GM12874 (cell line): ENCODE results near the gene IFRD2.

Source experiments
- TF ChIP-seq, protein P1 (sequence below): IDR thresholded peaks from 2 replicates; pipeline ENCODE4 v1.5.1; 2011; ENCODE audit warnings: low read depth, mild to moderate bottlenecking, control low read depth, low read length, moderate library complexity; ENCODE audit not compliant: insufficient read depth

IFRD2 gene

DNA sequence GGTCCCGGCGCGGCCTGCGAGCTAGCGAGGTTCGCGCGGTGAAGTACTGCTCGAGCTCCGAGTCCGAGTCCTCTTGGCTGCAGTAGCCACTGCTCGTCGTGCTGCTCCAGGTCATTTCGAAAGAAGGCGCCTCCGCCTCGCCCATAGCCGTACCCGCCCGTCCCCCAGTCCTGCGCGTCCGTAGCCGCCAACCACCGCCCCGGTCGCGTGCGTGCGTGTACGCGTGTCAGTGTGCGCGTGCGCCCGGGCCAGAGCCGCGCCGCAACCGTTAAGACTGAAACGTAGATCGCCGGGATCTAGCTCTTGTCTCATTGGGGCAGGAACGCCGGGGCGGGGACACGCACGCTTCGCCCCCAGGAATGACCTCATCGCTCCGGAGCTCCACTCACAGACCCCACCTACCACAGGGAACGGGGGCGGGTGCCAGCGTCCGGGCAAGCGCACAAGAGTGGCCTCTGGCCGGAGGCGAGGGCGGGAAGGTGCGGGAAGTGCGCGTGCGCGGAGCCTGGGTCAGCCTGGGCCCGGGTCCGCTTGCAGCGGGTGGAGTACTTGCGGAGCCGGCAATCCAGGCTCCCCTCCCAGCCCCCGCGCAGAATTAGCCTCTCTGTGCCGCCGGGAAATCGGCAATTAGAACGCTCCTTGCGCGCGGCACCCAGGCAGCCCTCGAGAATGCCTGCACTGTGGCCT lies 45.1 kb upstream of the IFRD2 start:
- TF ChIP-seq, protein P1, sequence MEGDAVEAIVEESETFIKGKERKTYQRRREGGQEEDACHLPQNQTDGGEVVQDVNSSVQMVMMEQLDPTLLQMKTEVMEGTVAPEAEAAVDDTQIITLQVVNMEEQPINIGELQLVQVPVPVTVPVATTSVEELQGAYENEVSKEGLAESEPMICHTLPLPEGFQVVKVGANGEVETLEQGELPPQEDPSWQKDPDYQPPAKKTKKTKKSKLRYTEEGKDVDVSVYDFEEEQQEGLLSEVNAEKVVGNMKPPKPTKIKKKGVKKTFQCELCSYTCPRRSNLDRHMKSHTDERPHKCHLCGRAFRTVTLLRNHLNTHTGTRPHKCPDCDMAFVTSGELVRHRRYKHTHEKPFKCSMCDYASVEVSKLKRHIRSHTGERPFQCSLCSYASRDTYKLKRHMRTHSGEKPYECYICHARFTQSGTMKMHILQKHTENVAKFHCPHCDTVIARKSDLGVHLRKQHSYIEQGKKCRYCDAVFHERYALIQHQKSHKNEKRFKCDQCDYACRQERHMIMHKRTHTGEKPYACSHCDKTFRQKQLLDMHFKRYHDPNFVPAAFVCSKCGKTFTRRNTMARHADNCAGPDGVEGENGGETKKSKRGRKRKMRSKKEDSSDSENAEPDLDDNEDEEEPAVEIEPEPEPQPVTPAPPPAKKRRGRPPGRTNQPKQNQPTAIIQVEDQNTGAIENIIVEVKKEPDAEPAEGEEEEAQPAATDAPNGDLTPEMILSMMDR: no peak

DNA sequence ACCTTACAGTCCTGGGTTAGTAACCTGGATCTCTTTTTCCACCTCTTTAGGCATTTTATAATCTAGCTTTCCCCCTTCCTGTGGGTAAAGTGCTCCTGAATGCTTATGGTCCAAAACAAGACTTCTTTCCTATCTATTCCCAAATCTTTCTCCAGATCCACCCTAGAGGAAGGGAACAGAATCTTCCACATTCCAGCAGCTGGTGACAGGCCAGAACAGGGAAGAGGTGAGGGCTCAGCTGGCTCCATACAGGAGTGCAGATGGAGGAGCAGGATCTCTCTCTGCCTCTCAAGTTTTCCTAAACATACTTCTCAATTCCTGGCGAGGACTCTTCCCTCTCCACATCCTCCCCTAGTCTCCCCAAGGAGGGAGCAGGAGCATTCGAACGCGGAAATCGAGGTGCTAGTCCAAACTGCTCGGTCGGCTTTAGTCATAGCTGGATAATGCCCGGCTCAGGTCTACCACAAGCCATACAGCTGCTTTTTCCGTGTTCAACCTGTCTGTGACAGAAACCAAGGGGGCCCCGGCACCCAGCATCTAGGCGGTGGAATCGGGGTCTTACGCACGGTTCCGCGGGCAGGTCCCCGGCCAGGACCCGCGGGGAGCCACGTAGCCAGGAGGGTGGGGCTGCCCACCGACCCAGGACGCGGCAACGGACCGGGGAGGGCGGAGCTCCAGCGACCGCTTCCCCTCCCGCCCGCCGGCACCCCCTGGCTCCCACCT lies 44.4 kb upstream of the IFRD2 start:
- TF ChIP-seq, protein P1: no peak

DNA sequence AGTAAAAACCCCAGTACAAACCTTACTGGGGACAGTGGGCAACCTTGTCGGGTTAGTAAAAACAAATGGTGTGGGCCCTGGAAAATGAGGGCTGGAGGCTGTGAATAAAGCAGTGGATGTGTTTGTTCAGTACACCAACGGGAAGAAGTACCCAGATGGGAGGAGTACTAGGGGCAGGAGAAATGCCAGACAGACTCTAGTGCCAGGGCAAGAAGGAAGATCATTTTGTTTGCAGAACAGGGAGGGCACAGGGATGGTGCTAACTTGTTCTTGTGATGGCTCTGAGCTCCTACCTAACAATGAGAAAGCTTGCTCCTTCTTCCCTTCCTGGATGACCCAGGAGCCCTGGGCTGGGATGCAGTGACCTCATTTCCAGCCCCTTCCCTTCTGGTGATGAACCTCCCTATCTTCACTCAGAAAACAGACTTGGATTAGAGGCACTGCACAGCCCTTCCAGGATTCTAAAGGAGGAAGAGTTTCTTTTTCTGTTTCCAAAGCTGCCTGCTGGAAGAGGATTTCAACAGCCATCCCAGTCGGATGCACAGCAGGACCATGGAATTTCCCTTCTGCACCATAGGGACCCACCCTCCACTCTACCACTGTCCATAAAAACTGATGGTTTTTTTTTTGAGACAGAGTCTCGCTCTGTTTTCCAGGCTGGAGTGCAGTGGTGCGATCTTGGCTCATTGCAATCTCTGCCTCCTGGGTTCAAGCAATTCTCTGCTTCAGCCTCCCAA lies 42.3 kb upstream of the IFRD2 start:
- TF ChIP-seq, protein P1: no peak

DNA sequence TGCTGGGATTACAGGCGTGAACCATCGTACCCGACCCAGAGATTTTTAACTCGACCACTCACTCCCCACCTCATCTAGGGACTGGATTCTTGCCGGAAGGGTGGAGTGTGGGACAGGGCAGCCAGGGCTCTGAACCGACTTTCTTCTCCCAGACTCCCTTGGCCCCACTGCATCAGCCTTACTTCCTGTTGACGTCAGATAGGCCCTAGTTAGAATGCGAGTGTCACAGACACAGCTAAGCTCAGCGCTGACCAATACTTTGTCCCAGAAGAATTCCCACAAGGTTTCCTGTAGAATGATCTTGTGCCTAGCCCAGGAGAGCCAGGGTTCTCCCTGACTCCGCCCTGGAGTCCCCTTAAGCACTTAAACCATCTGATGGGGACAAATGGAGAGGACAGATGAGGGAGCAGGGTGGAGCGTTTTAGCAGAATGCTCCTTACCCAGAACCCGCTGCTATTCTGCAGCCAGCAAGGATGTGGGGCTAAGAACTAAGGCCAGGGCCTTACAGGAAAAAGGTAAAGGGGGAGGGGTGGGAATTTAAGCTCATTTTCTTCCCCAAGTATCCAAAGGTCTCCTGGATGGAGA lies 41.6 kb upstream of the IFRD2 start:
- TF ChIP-seq, protein P1: no peak

DNA sequence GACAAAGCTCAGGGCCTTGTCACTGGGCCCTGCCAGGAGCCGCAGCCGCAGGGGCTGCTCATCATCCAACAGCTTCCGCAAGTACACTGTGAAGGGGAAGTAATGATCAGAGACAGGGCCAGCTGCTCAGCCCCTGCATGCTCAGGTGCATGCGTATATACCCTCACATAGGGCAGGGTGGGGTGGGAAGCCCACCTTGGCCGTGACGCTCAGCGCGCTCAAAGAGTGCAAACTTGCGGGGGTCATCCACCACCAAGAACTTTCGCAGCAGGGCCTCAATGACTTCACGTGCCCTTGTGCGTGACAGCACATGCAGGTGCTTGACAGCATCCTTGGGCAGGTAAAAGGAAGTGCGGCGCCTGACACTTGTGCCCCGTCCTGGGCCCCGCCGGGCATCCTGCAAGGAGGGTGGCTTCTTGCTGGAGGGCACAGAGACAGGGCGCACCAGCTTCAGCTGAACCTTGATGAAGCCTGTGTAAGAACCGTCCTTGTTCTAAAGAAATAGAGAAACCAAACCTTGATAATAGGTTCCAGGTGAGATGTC lies 39.2 kb upstream of the IFRD2 start:
- TF ChIP-seq, protein P1: no peak

DNA sequence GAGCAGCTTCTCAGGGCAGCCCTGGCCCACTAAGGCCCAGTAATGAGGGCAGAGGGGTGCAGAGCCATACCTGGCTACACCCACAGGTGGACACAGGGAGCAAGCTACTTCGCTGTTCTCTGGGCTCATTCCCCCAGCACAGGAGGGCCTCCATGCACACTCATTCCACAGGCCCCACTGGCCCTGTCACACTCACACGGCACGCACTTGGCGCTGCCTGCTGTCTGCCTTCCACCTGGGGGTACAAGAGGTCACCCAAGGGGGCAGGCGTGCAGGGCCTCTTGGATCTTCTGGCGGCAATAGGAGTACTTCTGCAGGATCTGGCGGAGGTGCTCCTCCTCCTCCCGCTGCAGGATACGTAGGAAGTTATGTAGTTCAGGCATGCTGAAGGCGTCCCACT lies 38.1 kb upstream of the IFRD2 start:
- TF ChIP-seq, protein P1: no peak

DNA sequence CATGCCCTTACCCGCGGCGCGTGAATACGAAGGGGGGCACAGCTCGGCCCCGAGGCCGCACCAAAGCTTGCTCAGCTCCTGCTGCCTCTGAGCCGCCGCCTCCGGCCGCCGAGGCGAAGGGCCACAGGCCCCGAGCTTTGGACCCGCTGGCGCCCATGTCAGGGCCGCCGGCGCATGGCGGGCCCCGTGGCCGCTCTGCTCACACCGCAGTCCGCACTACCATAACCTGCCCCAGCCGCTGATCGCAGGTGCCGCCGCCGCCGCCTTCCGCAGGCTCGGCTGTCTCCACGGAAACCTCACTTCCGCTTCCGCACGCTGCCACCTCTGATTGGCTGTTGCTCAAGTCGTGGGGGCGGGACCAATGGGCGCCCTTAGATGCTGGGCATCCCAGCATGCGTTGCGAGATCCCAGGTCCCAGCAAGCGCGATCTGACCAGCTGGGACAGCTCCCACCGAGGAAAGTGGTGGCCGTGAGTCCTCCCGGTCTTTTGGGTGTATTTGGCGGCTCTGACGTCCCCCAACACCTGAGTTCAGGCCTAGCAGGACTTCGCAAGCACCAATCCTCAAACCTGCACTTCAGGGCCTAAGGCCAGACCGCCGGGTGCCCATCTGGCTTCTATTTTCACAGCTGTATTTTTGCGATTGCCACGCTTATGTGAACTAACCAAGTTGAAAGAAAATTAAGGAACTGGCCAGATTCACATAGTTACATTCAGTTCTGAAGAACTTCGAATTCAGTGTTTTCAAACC lies 35.9 kb upstream of the IFRD2 start, which contains the start of gene TUSC2:
TSS of gene TUSC2 (minus strand) at position 281 of the 749 bp plus-strand sequence. CDS start at position 157, 124 bp downstream.
- TF ChIP-seq, protein P1: no peak
